Colon (tissue), 2 donors: Measurements from ENCODE around the gene PSD2.
"Not testable (repeated sequence)": the region's sequence is repeated elsewhere in the genome, so short reads cannot be mapped to it uniquely, and the experiment has no call there.

ENCODE experiments used
- FAIRE-seq: peaks from 2 replicates; lab custom pipeline; 2012; peaks lifted over from hg19 to GRCh38; lab: Jason Lieb, UNC
- donor health status: control.
- donor health status: control.

Gene PSD2

GRCh38 chr5:139792218-139792617, 3.4 kb upstream of the PSD2 start:
- no peak for FAIRE-seq

GRCh38 chr5:139792655-139793054, 3.0 kb upstream of the PSD2 start:
- not testable (repeated sequence) for FAIRE-seq

GRCh38 chr5:139794067-139794846, 1.4 kb upstream of the PSD2 start:
- FAIRE-seq: no peak

GRCh38 chr5:139796061-139796806, 626 bp downstream of the PSD2 start:
- no peak for FAIRE-seq

GRCh38 chr5:139797335-139797734, 1.7 kb downstream of the PSD2 start:
- no peak for FAIRE-seq

- no peak for FAIRE-seq
Measured at GRCh38 chr5:139797856-139798510, 2.4 kb downstream of the PSD2 start.

GRCh38 chr5:139798883-139799282, 3.3 kb downstream of the PSD2 start:
- no peak for FAIRE-seq

- no peak for FAIRE-seq
Measured at GRCh38 chr5:139799359-139799758, 3.8 kb downstream of the PSD2 start.

GRCh38 chr5:139803978-139804377, 8.4 kb downstream of the PSD2 start:
- no peak for FAIRE-seq

- FAIRE-seq: no peak
Measured at GRCh38 chr5:139804800-139805397, 9.3 kb downstream of the PSD2 start.

- no peak for FAIRE-seq
Measured at GRCh38 chr5:139805545-139805944, 9.9 kb downstream of the PSD2 start.

- no peak for FAIRE-seq
Measured at GRCh38 chr5:139806111-139806510, 10.5 kb downstream of the PSD2 start.

GRCh38 chr5:139806726-139807646, 11.4 kb downstream of the PSD2 start:
- FAIRE-seq: no peak

GRCh38 chr5:139807647-139808030, 12.0 kb downstream of the PSD2 start:
- FAIRE-seq: no peak

GRCh38 chr5:139808481-139809330, 13.1 kb downstream of the PSD2 start:
- no peak for FAIRE-seq

- no peak for FAIRE-seq
Measured at GRCh38 chr5:139809331-139809810, 13.8 kb downstream of the PSD2 start.

GRCh38 chr5:139810341-139811273, 15.0 kb downstream of the PSD2 start:
- FAIRE-seq: no peak

- FAIRE-seq: no peak
Measured at GRCh38 chr5:139811274-139811607, 15.6 kb downstream of the PSD2 start.

- no peak for FAIRE-seq
Measured at GRCh38 chr5:139812323-139812722, 16.7 kb downstream of the PSD2 start.
